GM21529 (cell line): ENCODE measurements around the gene SLC32A1.

Experiments
- ATAC-seq: cut with Tn5 transposase; IDR thresholded peaks from one replicate; pipeline ENCODE4 v1.9.1; 2021; ENCODE audit not compliant: unreplicated experiment

SLC32A1 gene

DNA sequence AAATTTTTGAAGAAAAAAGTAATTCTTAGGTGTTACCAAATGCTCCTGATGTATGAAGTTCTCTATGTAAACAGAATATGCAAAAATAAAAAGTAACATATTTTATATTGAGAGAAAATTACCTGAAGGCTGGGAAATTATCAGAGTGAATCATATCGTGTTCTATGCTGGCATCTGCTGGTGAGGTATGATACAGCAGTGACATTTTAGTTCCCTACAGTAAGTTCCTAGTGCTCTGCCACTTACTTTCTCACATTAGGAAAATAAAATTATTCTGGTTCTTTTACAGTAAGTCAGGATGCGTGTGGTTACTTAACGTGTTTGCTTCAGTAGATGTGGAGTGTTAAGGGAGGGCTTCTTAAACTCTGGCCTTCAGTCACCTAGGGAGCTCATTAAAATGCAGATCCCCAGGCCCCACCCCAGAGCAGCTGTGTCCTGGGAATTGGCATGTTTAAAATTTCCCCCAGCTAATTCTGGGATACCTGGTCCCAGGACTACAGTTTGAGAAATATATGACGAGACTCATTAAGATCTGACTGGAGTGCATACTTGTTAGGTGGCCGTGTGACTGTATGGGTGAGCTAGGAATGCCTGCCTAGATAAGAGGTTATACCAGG is 27.2 kb downstream of the SLC32A1 start:
- no peak for ATAC-seq

DNA sequence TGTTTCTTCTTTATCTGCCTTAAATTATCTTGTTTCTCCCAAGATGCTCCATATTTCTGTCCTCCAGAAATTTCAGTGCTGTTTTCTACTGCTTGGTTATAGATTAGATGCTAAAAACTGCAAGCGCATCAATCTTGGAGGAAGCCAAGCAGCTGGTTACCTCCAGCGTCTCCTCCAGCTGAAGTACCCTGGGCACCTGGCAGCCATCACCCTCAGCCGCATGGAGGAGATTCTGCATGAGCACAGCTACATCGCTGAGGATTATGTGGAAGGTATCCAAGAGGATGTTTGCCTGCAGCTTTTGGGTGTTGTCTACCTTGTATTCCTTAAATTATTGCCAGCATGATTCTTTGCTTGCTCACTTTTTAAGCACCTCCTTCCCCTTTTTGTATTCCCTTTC is 27.7 kb downstream of the SLC32A1 start:
- ATAC-seq: no peak

DNA sequence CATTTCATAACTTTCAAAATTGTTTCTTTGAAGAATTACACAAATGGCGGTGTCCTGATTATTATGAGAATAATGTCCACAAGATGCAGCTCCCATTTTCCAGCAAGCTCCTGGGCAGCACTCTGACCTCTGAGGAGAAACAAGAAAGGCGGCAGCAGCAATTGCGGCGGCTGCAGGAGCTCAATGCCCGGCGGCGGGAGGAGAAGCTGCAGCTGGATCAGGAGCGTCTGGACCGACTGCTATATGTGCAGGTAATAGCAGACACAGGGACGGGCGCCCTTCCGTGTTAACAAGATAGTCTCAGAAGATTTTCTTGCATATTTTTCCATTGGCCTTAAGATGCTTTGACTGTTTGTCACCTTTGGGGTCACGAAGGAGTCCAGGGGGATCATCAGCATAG is 30.6 kb downstream of the SLC32A1 start:
- ATAC-seq: no peak

DNA sequence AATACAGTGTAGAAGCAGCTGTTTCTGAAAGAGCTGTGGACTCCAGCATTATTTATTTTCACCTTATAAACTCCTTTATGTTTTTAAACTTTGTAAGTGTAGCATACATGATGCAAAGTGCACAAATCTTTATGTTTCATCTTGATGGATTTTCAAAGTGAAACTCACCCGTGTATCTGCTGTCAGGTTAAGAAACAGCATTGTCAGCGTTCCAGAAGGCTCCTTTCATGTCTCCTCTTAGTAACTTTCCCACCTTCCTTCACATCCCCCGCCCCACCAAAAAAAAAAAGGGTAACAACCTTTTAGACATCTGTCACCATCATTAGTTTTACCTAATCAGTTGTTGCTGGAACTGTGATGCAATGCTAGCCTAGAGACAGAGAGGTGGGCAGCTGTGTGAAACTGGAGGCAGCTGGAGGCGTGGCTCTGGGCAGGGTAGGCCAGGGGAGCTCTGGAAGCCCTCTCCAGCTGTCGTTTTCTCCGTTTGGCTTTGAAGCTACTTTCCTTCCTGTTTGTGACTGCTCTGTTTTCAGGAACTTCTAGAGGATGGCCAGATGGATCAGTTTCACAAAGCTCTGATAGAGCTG is 31.1 kb downstream of the SLC32A1 start:
- no peak for ATAC-seq

DNA sequence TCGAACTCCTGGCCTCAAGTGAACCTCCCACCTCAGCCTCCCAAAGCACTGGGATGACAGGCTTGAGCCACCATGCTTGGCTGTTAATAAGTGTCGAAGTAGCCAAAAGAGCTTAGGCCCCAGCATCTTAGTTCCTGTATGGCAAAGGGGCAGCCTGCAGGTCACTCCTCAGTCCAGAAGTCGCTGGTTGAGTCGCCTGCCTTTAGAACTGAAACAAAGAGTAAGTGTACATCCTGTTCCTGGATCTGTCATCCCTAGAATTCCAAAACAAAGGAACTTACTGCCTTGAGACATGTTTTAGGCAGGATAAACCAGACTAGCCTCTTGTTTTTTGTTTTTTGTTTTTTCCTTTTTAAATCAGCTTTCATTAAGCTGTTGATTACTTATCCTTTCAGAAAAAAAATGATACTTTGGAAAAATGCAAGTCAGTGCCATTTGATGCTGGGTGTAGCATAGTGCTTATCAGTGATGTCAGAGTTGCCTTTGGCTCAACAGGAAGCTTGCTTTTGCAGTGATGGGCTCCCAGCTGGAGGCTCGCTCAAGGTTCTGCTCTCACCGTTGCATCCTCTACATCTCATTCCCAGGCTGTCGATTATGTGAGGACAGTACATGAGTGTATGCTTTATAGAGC is 33.0 kb downstream of the SLC32A1 start:
- no peak for ATAC-seq

DNA sequence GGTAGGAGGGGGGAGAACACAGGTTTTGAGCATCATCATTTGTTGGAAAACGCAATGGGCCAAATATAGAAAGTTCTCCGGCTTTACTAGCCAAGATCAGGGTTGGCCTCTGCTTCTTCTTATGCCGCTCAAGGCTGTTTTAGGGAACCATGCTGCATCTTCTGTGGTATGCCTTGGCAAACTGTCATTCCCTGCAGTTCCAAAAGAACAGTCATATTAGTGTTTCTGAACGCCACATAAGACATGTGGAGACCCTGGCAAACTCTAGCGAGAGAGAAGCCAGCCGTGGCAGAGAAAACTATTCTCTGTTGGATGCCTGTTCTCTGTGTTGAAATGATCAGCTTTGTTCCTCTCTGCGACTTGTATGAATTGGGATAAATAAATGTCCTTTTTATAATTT is 34.8 kb downstream of the SLC32A1 start:
- ATAC-seq: no peak

DNA sequence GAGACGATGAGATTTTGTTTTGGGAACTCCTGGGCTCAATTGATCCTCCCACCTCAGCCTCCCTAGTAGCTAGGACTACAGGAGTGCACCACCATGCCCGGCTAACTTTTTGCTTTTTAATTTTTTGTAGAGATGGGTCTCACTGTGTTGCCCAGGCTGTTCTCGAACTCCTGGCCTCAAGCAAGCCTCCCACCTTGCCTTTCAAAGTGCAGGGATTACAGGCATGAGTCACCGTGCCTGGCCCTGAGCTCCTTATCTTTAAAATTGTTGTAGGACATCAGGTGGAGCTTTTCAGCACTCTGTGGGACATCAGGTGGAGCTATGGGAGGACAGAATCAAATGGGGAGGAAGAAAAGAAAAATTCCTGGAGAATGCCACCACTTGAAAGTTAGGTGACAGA is 36.7 kb downstream of the SLC32A1 start:
- no peak for ATAC-seq

DNA sequence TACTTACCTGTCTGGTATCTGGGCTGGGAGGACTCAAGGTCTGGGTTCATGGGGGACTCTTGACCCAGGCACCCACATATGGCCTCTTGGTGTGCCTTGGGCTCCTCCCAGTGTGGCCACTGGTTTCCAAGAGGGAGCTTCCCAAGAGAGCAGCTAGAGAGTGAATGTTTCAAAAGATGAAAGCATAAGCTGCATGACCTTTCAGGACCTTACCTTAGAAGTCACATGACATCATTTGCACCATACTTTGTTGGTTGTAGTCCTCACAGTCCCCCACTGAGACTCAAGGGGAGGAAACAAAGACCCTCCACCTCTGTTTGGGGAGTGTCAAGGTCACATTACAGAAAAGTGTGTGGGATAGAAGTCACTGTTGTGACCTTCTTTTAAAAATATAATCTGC is 37.9 kb downstream of the SLC32A1 start:
- no peak for ATAC-seq

DNA sequence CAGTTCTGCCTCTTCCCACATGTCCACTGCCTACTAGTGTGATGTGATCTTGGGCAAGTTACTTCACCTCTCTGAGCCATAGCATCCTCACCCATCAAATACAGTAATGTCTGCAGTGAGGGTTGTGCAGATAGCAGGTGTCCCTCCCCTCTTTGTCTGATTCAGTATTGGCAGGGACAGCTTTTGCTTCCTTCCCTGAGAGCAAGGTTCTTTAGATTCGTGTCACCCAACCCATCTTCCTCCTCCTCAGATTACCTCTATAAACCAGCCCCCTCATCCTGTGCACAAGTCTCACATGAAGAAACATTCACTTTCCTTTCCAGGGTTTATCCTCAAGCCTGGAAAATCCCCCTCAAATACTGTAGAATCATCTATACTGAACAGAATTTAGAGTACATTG is 39.3 kb downstream of the SLC32A1 start:
- ATAC-seq: no peak

DNA sequence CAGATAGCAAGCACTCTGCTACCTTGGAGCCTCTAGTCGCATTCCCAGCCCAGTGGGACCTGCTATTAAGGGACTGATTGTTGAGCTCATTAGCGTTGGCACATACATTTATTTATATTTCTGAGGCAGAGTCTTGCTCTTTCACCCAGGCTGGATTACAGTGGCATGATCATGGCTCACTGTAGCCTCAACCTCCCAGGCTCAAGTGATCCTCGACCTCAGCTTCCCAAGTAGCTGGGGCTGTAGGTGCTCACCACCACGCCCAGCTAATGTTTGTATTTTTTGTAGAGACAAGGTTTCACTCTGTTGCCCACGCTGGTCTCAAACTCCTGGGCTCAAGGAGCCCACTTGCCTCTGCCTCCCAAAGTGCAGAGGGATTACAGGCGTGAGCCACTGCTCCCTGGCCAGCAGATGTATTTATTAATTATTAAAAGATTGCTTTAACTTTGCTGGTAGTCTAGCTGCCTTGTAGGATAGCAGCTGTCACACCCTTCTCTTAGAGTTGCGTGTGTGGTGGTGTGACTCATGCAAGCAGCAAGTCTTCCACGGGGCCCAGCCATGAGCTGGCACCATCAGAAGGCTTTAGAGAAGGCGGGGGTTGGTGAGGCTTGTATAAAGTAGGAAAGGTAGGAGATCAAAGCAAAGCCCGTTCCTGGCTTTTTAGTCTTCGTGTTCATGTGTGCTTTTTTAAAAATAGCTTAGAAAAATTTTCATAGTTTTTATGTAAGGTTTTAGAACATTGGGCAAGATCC is 40.5 kb downstream of the SLC32A1 start:
- ATAC-seq: no peak

DNA sequence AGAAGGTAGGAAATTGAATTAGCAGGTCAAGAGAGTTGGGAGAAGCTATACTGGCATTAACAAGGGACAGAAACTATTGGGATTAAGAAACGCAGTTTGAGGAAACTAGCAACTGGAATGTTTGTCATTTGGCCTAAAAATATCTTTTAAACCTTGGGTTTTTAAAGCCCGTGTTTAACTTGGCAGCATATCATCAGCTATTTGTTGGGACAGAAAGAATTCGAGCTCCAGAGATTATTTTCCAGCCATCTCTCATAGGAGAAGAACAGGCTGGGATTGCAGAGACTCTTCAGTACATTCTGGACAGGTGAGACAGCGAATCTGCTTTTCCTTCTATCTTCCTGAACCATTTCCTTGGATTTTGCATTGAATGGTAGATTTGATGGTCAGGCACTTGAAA is 41.8 kb downstream of the SLC32A1 start:
- ATAC-seq: no peak

DNA sequence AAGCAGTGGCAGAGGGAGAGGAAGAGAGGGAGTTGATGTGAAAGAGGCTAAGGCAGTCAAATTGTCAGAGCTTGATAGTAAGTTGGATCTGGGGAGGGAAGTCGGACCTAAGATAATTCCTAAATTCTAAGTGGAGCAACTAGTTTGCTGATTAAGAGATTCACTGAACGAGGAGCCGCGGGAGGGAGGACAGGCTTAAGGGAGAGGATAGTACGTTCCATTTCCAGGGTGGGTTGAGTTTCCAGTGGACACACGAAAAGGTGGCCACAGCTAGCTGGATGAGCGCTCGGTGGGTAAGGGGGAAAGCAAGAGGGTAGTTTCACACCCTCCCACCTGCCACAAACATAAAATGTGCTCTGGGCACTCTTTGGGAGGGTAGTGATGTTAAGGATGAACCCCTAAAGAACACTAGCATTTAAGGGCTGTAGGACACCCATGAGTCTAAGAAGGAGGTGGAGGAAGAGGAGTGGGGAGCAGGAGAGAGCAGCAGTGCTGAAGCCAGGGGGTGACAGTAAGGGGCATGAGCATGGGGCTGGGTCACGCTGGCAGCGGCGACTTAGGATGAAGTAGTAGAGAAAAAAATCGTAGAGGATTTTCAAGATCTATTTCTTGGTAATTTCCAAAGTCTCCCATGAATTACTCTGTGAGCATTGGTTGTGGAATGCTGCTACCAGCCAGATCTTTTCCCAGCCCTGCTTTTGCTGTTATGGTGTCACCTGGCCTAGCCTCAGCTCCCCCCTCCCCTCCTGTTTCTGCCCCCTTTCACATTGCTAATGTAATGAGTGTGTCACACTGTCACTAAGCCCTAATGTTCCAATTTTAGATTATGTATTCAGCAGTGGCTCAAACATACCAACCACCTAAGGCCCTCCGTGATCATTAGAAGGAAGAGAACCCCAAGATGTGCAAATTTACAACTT is 45.4 kb downstream of the SLC32A1 start:
- no peak for ATAC-seq

DNA sequence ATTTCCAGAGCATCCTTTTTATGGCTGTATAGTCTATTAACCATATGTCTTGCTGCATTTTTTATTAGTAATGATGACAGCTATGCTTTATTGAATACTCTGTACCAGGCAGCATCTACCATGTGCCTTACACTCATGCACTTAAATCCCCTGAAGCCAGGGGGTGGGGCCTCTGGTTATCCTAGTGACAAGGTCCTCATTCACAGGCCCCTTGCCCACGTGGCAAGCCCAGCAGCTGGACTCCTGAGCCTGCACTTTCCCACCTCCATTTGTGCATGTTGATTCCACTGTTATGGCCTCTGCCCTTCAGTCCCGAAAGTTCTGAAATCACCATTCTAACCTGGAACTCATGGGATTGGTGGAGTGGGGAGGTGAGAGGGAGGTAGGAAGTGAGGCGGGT is 46.3 kb downstream of the SLC32A1 start:
- ATAC-seq: no peak

DNA sequence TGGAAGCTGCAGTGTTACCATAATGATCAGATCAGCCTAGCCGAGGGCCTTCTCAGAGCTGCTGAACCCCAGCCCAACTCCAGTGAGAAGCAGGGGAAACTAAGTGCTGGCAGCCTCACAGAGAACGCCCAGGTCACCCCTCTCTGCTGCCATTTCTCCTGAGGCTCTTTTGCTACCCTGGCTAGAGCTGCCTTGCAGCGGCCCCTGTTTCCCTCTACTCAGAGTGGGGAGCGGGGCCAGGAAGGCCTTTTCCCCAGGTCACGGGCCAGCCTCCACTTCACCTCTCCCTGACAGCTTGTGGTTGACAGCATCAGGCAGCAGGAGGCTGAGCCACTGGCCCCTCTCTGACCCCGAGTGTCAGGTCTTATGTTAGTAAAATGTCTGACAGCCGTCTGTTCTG is 46.7 kb downstream of the SLC32A1 start:
- ATAC-seq: no peak

DNA sequence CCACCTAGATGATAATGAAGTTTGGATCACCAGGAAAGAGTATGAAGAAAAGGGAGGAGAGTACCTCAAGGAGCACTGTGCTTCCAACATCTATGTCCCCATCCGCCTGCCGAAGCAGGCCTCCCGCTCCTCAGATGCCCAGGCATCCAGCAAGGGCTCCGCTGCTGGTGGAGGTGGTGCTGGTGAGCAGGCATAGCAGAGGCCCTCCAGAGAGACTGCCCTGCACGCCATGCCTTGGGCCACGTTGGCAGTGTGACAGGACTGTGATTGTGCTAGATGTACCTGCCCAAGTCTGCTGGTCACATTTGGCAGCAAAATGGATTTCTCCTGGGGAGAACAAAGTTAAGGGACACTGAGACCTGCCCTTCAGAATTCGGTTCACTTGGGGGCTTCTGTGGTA is 47.3 kb downstream of the SLC32A1 start:
- no peak for ATAC-seq

DNA sequence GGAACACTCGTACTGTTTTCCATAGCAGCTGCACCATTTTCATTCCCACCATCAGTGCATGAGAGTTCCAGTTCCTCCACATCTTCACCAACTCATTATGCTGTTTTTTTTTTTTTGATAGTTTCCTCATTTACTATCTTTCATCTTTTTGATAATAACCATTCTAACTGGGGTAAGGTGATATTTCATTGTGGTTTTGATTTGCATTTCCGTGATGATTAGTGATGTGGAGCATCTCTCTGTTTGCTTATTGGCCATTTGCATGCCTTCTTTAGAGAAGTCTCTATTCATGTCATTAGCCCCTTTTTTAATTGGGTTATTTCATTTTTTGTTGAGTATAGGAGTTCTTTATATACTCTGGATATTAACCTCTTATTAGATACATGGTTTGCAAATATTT is 49.9 kb downstream of the SLC32A1 start:
- no peak for ATAC-seq

DNA sequence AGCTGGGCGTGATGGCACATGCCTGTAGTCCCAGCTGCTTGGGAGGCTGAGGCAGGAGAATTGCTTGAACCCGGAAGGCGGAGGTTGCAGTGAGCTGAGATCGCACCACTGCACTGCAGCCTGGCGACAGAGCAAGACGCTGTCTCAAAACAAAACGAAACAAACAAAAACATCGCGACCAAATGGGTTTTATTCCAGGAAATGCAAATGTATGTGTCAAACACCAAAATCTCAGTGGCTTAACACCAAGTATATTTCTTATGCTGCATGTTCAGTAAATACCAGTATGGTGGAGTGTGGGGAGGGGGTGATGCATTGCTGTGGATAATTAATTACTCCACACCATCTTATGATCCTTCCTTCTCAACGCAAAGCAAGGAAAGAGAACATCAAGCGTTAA is 52.1 kb downstream of the SLC32A1 start:
- ATAC-seq: no peak
